Dendritic cell treated with granulocyte-macrophage colony-stimulating factor and Interleukin-4, amounts not matched to agents 40 ng/mL and 50 ng/mL, for 4 days (primary cell): ENCODE data around the gene TBC1D17.
A peak's percentile ranks its signal among the peaks of the same experiment; 100 is the strongest.

Source experiments
- H3K27ac Mint-ChIP-seq: one replicate; pipeline ENCODE4 v1.8.0; 2022; ENCODE audit warnings: mild to moderate bottlenecking, mixed read lengths
- H3K27me3 Mint-ChIP-seq: one replicate; pipeline ENCODE4 v1.8.0; 2022; ENCODE audit warnings: mild to moderate bottlenecking, mixed read lengths
- H3K36me3 Mint-ChIP-seq: one replicate; pipeline ENCODE4 v1.8.0; 2022; ENCODE audit warnings: low read depth, mixed read lengths
- H3K4me1 Mint-ChIP-seq: one replicate; pipeline ENCODE4 v1.8.0; 2022; ENCODE audit warnings: low read depth, mixed read lengths
- H3K4me3 Mint-ChIP-seq: one replicate; pipeline ENCODE4 v1.8.0; 2022; ENCODE audit warnings: mild to moderate bottlenecking, moderate library complexity, mixed read lengths
- H3K9me3 Mint-ChIP-seq: one replicate; pipeline ENCODE4 v1.8.0; 2022; ENCODE audit warnings: mixed read lengths
- intact Hi-C: fragments of 100-400 bp; cut with micrococcal nuclease; formaldehyde crosslinking; loops from one replicate; pipeline ENCODE4 v1.15.0; 2022

TBC1D17 gene

GRCh38 chr19:49840736-49841249, 36.7 kb upstream of the TBC1D17 start:
- intact Hi-C loops = no loop called here
- Mint-ChIP-seq H3K36me3 (peaks cover 53% of the 10 kb centered on the region), H3K27me3 (no peaks in the 10 kb centered on the region), H3K4me3 (no peak overlapping the region), H3K27ac (no peak overlapping the region), H3K9me3 (no peaks in the 10 kb centered on the region), H3K4me1 (peaks cover 29% of the 10 kb centered on the region)

- Mint-ChIP-seq H3K4me3 (no peak overlapping the region), H3K4me1 (peaks cover 35% of the 10 kb centered on the region), H3K27me3 (no peaks in the 10 kb centered on the region), H3K9me3 (no peaks in the 10 kb centered on the region), H3K36me3 (peaks cover 28% of the 10 kb centered on the region), H3K27ac (no peak overlapping the region)
- intact Hi-C loops = no loop called here
Observed at GRCh38 chr19:49843265-49843664, 34.2 kb upstream of the TBC1D17 start.

GRCh38 chr19:49844138-49845095, 33.1 kb upstream of the TBC1D17 start:
- intact Hi-C loops = no loop called here
- Mint-ChIP-seq H3K4me1 (peaks cover 44% of the 10 kb centered on the region), H3K27ac (peak overlapping the region; percentile 64)

GRCh38 chr19:49845414-49845813, 32.1 kb upstream of the TBC1D17 start:
- Mint-ChIP-seq H3K36me3 (peaks cover 17% of the 10 kb centered on the region), H3K27ac (peak overlapping the region; percentile 64), H3K4me3 (no peak overlapping the region), H3K9me3 (peaks cover 17% of the 10 kb centered on the region), H3K27me3 (no peaks in the 10 kb centered on the region), H3K4me1 (peaks cover 51% of the 10 kb centered on the region)
- intact Hi-C loops = no loop called here

More at GRCh38 chr19:49844138-49845095, 33.1 kb upstream of the TBC1D17 start:
- peaks cover 8% of the 10 kb centered on the region for H3K9me3 Mint-ChIP-seq
- no peaks in the 10 kb centered on the region for H3K27me3 Mint-ChIP-seq
- peaks cover 24% of the 10 kb centered on the region for H3K36me3 Mint-ChIP-seq
- H3K4me3 Mint-ChIP-seq = peak overlapping the region; percentile 41

- intact Hi-C loops = no loop called here
- peaks cover 46% of the 10 kb centered on the region for H3K4me1 Mint-ChIP-seq
- no peak overlapping the region for H3K4me3 Mint-ChIP-seq
- H3K27me3 Mint-ChIP-seq = no peaks in the 10 kb centered on the region
- no peak overlapping the region for H3K27ac Mint-ChIP-seq
- H3K9me3 Mint-ChIP-seq = peaks cover 17% of the 10 kb centered on the region
- H3K36me3 Mint-ChIP-seq = peaks cover 16% of the 10 kb centered on the region
Observed at GRCh38 chr19:49846408-49846807, 31.1 kb upstream of the TBC1D17 start.

GRCh38 chr19:49847731-49848696, 29.5 kb upstream of the TBC1D17 start:
- H3K4me3 Mint-ChIP-seq = no peak overlapping the region
- peaks cover 58% of the 10 kb centered on the region for H3K4me1 Mint-ChIP-seq
- intact Hi-C loops = no loop called here
- H3K9me3 Mint-ChIP-seq = peaks cover 17% of the 10 kb centered on the region
- H3K27ac Mint-ChIP-seq = peak overlapping the region; percentile 98
- peaks cover 24% of the 10 kb centered on the region for H3K36me3 Mint-ChIP-seq
- peaks cover 12% of the 10 kb centered on the region for H3K27me3 Mint-ChIP-seq

- intact Hi-C loops = no loop called here
- Mint-ChIP-seq H3K27me3 (peaks cover 12% of the 10 kb centered on the region), H3K4me1 (peaks cover 56% of the 10 kb centered on the region), H3K36me3 (peaks cover 24% of the 10 kb centered on the region), H3K4me3 (peak overlapping the region; percentile 4), H3K9me3 (peaks cover 17% of the 10 kb centered on the region), H3K27ac (peak overlapping the region; percentile 98)
Observed at GRCh38 chr19:49848938-49849337, 28.6 kb upstream of the TBC1D17 start.

GRCh38 chr19:49849433-49850220, 27.9 kb upstream of the TBC1D17 start:
- Mint-ChIP-seq H3K27me3 (peaks cover 12% of the 10 kb centered on the region), H3K36me3 (peaks cover 24% of the 10 kb centered on the region), H3K9me3 (peaks cover 17% of the 10 kb centered on the region), H3K4me3 (peak overlapping the region; percentile 89), H3K4me1 (peaks cover 52% of the 10 kb centered on the region), H3K27ac (peak overlapping the region; percentile 98)
- intact Hi-C loops = loop anchor here (1.0 kb wide), 1 partner anchor 36 kb away; the partner anchor contains the start of gene FUZ

GRCh38 chr19:49850221-49850486, 27.3 kb upstream of the TBC1D17 start:
- Mint-ChIP-seq H3K4me1 (peaks cover 48% of the 10 kb centered on the region), H3K4me3 (peak overlapping the region; percentile 89), H3K36me3 (peaks cover 29% of the 10 kb centered on the region), H3K27me3 (peaks cover 12% of the 10 kb centered on the region), H3K27ac (peak overlapping the region; percentile 98), H3K9me3 (peaks cover 17% of the 10 kb centered on the region)
- intact Hi-C loops = loop anchor here (1.0 kb wide), 1 partner anchor 37 kb away; the partner anchor contains the start of gene FUZ

GRCh38 chr19:49850487-49851342, 26.8 kb upstream of the TBC1D17 start, which contains the start of gene PTOV1:
PTOV1 (plus strand) TSS chr19:49851159.
- H3K4me3 Mint-ChIP-seq = peak within 1 kb of the TSS; percentile 89
- H3K27me3 Mint-ChIP-seq = peaks cover 12% of the 10 kb centered on the region
- H3K27ac Mint-ChIP-seq = peak within 1 kb of the TSS; percentile 98
- H3K4me1 Mint-ChIP-seq = peaks cover 52% of the 10 kb centered on the region
- intact Hi-C loops = loop anchor here (1.0 kb wide), 1 partner anchor 37 kb away; the partner anchor contains the start of gene FUZ
- H3K36me3 Mint-ChIP-seq = peaks cover 34% of the 10 kb centered on the region
- peaks cover 17% of the 10 kb centered on the region for H3K9me3 Mint-ChIP-seq

- Mint-ChIP-seq H3K27me3 (peaks cover 12% of the 10 kb centered on the region), H3K27ac (peak overlapping the region; percentile 98), H3K9me3 (peaks cover 17% of the 10 kb centered on the region), H3K36me3 (peaks cover 44% of the 10 kb centered on the region), H3K4me3 (peak overlapping the region; percentile 76), H3K4me1 (peaks cover 53% of the 10 kb centered on the region)
- intact Hi-C loops = no loop called here
Observed at GRCh38 chr19:49851456-49852259, 25.8 kb upstream of the TBC1D17 start.
